Measurements from ENCODE around the gene TCF12.

GRCh38 chr15:57111002-57111401, 192.6 kb downstream of the TCF12 start:
- TF ChIP-seq JUN (IDR thresholded peaks at IDR 0.05; ENCODE audit: low read depth, low read length) (no peak), SP2 (IDR thresholded peaks at IDR 0.05; ENCODE audit: low read length) (no peak), GABPA (IDR thresholded peaks at IDR 0.05; ENCODE audit: borderline replicate concordance, insufficient read depth, low read length) (no peak), ATF3 (IDR thresholded peaks at IDR 0.05; ENCODE audit: insufficient read depth, low read depth, low read length) (no peak), POLR2A (IDR thresholded peaks at IDR 0.05; ENCODE audit: control extremely low read depth in 1 of 2, low read depth in 2 of 2, low read length in 2 of 2) (no peak)
